A375 (cell line): ENCODE measurements around the gene TMC6. TPM values are rescaled to one million over a fixed set of nuclear protein-coding genes. Genes with fewer than 3 reads are reported as not detected.

ENCODE experiments used
- small RNA-seq: library from RNA; depleted of rRNA; stranded (forward); fragments of <200 nt; gene quantifications from one replicate; pipeline ENCODE3, GENCODE V24; 2014
- total RNA-seq: library from RNA; depleted of rRNA; stranded (reverse); fragments of >200 nt; shearing (Covaris generic); gene quantifications from 2 replicates; pipeline ENCODE4 v1.2.3, GENCODE V29; 2014; rRNA removed

Gene TMC6, protein sequence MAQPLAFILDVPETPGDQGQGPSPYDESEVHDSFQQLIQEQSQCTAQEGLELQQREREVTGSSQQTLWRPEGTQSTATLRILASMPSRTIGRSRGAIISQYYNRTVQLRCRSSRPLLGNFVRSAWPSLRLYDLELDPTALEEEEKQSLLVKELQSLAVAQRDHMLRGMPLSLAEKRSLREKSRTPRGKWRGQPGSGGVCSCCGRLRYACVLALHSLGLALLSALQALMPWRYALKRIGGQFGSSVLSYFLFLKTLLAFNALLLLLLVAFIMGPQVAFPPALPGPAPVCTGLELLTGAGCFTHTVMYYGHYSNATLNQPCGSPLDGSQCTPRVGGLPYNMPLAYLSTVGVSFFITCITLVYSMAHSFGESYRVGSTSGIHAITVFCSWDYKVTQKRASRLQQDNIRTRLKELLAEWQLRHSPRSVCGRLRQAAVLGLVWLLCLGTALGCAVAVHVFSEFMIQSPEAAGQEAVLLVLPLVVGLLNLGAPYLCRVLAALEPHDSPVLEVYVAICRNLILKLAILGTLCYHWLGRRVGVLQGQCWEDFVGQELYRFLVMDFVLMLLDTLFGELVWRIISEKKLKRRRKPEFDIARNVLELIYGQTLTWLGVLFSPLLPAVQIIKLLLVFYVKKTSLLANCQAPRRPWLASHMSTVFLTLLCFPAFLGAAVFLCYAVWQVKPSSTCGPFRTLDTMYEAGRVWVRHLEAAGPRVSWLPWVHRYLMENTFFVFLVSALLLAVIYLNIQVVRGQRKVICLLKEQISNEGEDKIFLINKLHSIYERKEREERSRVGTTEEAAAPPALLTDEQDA
- 25.3 and 26.0 TPM in 2 replicates for total RNA-seq

GRCh38 chr17:78128551-78129350 is at the start of gene TMC6:
TSS of gene TMC6 (minus strand) at chr17:78128755. CDS start at chr17:78126832, 1,923 bp downstream.

DNA sequence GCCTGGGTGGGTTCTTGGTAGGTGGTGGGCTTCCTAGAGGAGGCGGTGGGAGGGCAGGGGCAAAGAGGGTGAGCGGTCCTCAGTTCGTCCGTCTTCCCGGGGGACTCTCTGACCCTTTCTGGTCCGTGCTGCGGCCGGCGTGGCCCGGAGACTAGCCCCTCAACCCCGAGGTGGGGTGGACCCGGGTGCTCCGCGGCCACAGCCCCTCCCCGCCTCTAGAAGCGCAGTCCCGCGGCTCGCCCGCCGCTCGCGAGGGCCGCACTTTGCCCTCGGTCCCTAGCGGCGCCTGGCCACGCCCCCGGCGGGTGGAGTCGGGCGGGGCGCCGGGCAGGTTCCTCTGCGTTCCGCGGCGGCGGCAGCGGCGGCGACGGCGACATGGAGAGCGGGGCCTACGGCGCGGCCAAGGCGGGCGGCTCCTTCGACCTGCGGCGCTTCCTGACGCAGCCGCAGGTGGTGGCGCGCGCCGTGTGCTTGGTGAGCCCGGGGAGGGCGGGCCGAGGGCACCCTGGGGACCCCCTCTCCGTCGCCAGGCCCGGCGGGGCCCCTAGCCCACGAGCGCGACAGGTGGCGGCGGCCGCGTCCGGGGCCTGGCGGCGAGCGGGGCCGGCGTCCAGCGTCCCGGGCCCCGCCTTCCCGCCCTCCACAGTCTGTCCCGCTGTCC is 39.8 kb upstream of the TMC6 start, which contains the start of gene SYNGR2:
Gene SYNGR2, plus strand, starts transcription at position 340 of the 661 bp plus-strand sequence. Its CDS starts 36 bp downstream, at position 376.

DNA sequence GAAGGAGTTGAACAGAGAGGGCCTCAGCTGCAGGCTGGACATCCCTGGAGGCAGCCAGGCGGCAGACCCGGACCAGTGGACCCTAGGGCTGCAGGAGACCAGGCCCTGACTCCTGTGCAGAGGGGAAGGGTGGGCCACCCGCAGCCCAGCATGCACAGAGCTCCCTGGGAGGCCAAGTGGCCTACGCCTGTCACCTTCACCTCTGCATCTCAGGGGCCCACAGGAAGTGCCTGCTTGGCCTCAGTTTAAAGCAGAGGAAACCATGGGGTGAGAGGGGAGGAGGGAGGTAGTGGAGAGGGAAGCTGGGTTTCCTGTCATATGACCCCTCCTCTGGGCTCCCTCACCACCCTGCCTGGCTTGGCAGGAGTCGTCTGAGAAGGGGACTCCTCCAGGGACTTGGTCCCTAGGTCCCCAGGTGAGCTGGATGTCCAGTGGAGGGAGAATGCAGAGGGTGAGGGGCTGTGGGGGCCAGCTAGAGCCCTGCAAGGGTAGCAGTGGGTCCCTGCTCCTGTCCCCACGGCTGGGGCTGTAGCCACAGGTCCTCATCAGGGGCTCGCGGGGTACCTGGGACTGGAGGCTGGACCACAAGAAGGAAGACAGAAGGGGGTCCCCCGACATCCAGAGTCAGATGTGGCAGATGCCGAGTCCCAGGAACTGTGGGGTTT is 2.0 kb upstream of the TMC6 start, which contains the start of gene TMC8:
Gene TMC8, plus strand, starts transcription at position 335 of the 665 bp plus-strand sequence. CDS start 818 bp downstream, outside the sequence.

Small RNA genes within 50 kb of the gene (small RNA-seq; reads per million reads assigned to genes)
- gene RNU6-625P = not detected

Other genes starting within 250 kb of the TMC6 start
- 5.6 and 10.0 TPM in 2 replicates for gene TNRC6C, start 170.1 kb downstream of the TMC6 start, total RNA-seq
- gene TMC8, start 2.0 kb upstream of the TMC6 start, total RNA-seq = 0.11 TPM in 1 of 2 replicates, not detected in the other
- gene C17orf99, start 17.6 kb upstream of the TMC6 start, total RNA-seq = not detected in 2 replicates
- 32.0 and 40.9 TPM in 2 replicates for gene SYNGR2, start 39.8 kb upstream of the TMC6 start, total RNA-seq
- gene TK1, start 58.3 kb upstream of the TMC6 start, total RNA-seq = 174 and 209 TPM in 2 replicates
- 22.5 and 25.5 TPM in 2 replicates for gene AFMID, start 58.6 kb upstream of the TMC6 start, total RNA-seq
- 74.2 and 78.6 TPM in 2 replicates for gene BIRC5, start 85.5 kb upstream of the TMC6 start, total RNA-seq
- gene TMEM235, start 102.9 kb upstream of the TMC6 start, total RNA-seq = not detected in 2 replicates
- gene SOCS3, start 231.3 kb upstream of the TMC6 start, total RNA-seq = 18.7 and 18.8 TPM in 2 replicates
- 31.9 and 34.6 TPM in 2 replicates for gene PGS1, start 249.9 kb upstream of the TMC6 start, total RNA-seq